ENCODE data around the gene TNFAIP8. TPM values are rescaled to one million over a fixed set of nuclear protein-coding genes. Genes with fewer than 3 reads are reported as not detected.

TNFAIP8 gene
- total RNA-seq, 1 experiment from 2014 or later, result 8.0 TPM

GRCh38 chr5:119338326-119338946 is 17.4 kb upstream of the TNFAIP8 start:
- in situ Hi-C loops (cut with HindIII; ENCODE audit: low pct_unique_long_range_greater_than_20kb, low sequenced_read_pairs), result no loop called here
- POLR2A ChIA-PET, result no interaction called here
- Histone ChIP-seq H3K27me3 (ENCODE audit: control insufficient read depth, insufficient read depth, low read length) (no peaks in the 10 kb centered on the region), H3K4me3 (ENCODE audit: low read depth in 2 of 2, low read length in 2 of 2) (no peak overlapping the region), H3K36me3 (ENCODE audit: control insufficient read depth, insufficient read depth, low read length) (no peaks in the 10 kb centered on the region), H3K9me3 (ENCODE audit: control insufficient read depth, insufficient read depth, low read depth, low read length) (no peaks in the 10 kb centered on the region), H3K27ac (ENCODE audit: low read length) (no peak overlapping the region), H3K4me1 (ENCODE audit: control insufficient read depth, insufficient read depth, low read length) (no peaks in the 10 kb centered on the region)
- no peak for TF ChIP-seq TCF7L2 (IDR thresholded peaks at IDR 0.05; ENCODE audit: low read depth, low read length)
- TF ChIP-seq POLR2AphosphoS5 (IDR thresholded peaks at IDR 0.05; ENCODE audit: low read depth, low read length), result no peak
- no peak for TF ChIP-seq SIN3A (IDR thresholded peaks at IDR 0.05; ENCODE audit: borderline replicate concordance, insufficient read depth, low read depth, low read length)
- TF ChIP-seq, protein P1, sequence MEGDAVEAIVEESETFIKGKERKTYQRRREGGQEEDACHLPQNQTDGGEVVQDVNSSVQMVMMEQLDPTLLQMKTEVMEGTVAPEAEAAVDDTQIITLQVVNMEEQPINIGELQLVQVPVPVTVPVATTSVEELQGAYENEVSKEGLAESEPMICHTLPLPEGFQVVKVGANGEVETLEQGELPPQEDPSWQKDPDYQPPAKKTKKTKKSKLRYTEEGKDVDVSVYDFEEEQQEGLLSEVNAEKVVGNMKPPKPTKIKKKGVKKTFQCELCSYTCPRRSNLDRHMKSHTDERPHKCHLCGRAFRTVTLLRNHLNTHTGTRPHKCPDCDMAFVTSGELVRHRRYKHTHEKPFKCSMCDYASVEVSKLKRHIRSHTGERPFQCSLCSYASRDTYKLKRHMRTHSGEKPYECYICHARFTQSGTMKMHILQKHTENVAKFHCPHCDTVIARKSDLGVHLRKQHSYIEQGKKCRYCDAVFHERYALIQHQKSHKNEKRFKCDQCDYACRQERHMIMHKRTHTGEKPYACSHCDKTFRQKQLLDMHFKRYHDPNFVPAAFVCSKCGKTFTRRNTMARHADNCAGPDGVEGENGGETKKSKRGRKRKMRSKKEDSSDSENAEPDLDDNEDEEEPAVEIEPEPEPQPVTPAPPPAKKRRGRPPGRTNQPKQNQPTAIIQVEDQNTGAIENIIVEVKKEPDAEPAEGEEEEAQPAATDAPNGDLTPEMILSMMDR (IDR thresholded peaks at IDR 0.05), result no peak
- TF ChIP-seq, protein P2, sequence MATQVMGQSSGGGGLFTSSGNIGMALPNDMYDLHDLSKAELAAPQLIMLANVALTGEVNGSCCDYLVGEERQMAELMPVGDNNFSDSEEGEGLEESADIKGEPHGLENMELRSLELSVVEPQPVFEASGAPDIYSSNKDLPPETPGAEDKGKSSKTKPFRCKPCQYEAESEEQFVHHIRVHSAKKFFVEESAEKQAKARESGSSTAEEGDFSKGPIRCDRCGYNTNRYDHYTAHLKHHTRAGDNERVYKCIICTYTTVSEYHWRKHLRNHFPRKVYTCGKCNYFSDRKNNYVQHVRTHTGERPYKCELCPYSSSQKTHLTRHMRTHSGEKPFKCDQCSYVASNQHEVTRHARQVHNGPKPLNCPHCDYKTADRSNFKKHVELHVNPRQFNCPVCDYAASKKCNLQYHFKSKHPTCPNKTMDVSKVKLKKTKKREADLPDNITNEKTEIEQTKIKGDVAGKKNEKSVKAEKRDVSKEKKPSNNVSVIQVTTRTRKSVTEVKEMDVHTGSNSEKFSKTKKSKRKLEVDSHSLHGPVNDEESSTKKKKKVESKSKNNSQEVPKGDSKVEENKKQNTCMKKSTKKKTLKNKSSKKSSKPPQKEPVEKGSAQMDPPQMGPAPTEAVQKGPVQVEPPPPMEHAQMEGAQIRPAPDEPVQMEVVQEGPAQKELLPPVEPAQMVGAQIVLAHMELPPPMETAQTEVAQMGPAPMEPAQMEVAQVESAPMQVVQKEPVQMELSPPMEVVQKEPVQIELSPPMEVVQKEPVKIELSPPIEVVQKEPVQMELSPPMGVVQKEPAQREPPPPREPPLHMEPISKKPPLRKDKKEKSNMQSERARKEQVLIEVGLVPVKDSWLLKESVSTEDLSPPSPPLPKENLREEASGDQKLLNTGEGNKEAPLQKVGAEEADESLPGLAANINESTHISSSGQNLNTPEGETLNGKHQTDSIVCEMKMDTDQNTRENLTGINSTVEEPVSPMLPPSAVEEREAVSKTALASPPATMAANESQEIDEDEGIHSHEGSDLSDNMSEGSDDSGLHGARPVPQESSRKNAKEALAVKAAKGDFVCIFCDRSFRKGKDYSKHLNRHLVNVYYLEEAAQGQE (IDR thresholded peaks at IDR 0.05; ENCODE audit: insufficient read depth in 1 of 2, low read depth in 2 of 2, low read length in 1 of 2), result no peak
- DNase-seq (ENCODE audit: low read depth, low spot score), result no peak
- ATAC-seq, result no peak
- no TSS peak for BruUV-seq (replicated peaks)
- intact Hi-C loops (cut with micrococcal nuclease; ENCODE audit: unreplicated experiment), result loop anchor here (10.0 kb wide), 1 partner anchor 314 kb away; no protein-coding TSS in a partner anchor
- CTCF ChIA-PET, result interaction anchor here (0.7 kb wide), 1 partner anchor 94 kb away, joined by 7 read pairs; no protein-coding TSS in a partner anchor

- in situ Hi-C loops (cut with HindIII; ENCODE audit: low pct_unique_long_range_greater_than_20kb, low sequenced_read_pairs), result no loop called here
Measured at GRCh38 chr5:119339344-119339743, 16.5 kb upstream of the TNFAIP8 start.

More at GRCh38 chr5:119339344-119339743, 16.5 kb upstream of the TNFAIP8 start:
- no peaks in the 10 kb centered on the region for H3K27me3 ChIP-seq (ENCODE audit: control insufficient read depth, insufficient read depth, low read length)
- ChIA-PET POLR2A (no interaction called here), CTCF (no interaction called here)
- no peaks in the 10 kb centered on the region for H3K36me3 ChIP-seq (ENCODE audit: control insufficient read depth, insufficient read depth, low read length)
- H3K4me1 ChIP-seq (ENCODE audit: control insufficient read depth, insufficient read depth, low read length), result no peaks in the 10 kb centered on the region
- DNase-seq (ENCODE audit: low read depth, low spot score) (no peak), ATAC-seq (no peak)
- H3K4me3 ChIP-seq (ENCODE audit: low read depth in 2 of 2, low read length in 2 of 2), result no peak overlapping the region
- TF ChIP-seq, protein P1 (IDR thresholded peaks at IDR 0.05), result no peak
- TF ChIP-seq, protein P2 (IDR thresholded peaks at IDR 0.05; ENCODE audit: insufficient read depth in 1 of 2, low read depth in 2 of 2, low read length in 1 of 2), result no peak
- TF ChIP-seq POLR2AphosphoS5 (IDR thresholded peaks at IDR 0.05; ENCODE audit: low read depth, low read length) (no peak), TCF7L2 (IDR thresholded peaks at IDR 0.05; ENCODE audit: low read depth, low read length) (no peak), SIN3A (IDR thresholded peaks at IDR 0.05; ENCODE audit: borderline replicate concordance, insufficient read depth, low read depth, low read length) (no peak)
- no peak overlapping the region for H3K27ac ChIP-seq (ENCODE audit: low read length)
- BruUV-seq (replicated peaks), result no TSS peak
- H3K9me3 ChIP-seq (ENCODE audit: control insufficient read depth, insufficient read depth, low read depth, low read length), result no peaks in the 10 kb centered on the region
- intact Hi-C loops (cut with micrococcal nuclease; ENCODE audit: unreplicated experiment), result loop anchor here (10.0 kb wide), 1 partner anchor 315 kb away; no protein-coding TSS in a partner anchor
